Upper lobe of left lung (tissue), 6 donors: ENCODE results near the gene LILRB5. TPM values are rescaled to one million over a fixed set of nuclear protein-coding genes. Genes with fewer than 3 reads are reported as not detected.
"Not testable (repeated sequence)": the region's sequence is repeated elsewhere in the genome, so short reads cannot be mapped to it uniquely, and the experiment has no call there.

Experiments
- ATAC-seq, 2 donors: fragments of 200-7000 bp; cut with Tn5 transposase; one replicate each; pipeline ENCODE4 v1.9.1; 2022; ENCODE audit warnings: mild to moderate bottlenecking in 2 of 2, moderate library complexity in 2 of 2; ENCODE audit not compliant: low FRiP score in 2 of 2
- DNase-seq, 2 donors: peaks; one replicate each; pipeline ENCODE4 v3.0.0-alpha.2; 2019 to 2020
- H3K27ac ChIP-seq, 4 donors: fragments of 200-600 bp; sonication (generic); one replicate each; pipeline ENCODE4 v1.5.1; 2016 to 2019
- H3K27me3 ChIP-seq, 4 donors: fragments of 200-600 bp; sonication (generic); one replicate each; pipeline ENCODE4 v1.5.1; 2017 to 2019
- H3K36me3 ChIP-seq, 4 donors: fragments of 200-600 bp; sonication (generic); one replicate each; pipeline ENCODE4 v1.5.1; 2016 to 2019
- H3K4me1 ChIP-seq, 4 donors: fragments of 200-600 bp; sonication (generic); one replicate each; pipeline ENCODE4 v1.5.1; 2018 to 2019
- H3K4me3 ChIP-seq, 4 donors: fragments of 200-600 bp; sonication (generic); one replicate each; pipeline ENCODE4 v1.5.1; 2017 to 2019; ENCODE audit warnings: mild to moderate bottlenecking in 2 of 4, moderate library complexity in 1 of 4
- H3K9me3 ChIP-seq, 4 donors: fragments of 200-600 bp; sonication (generic); one replicate each; pipeline ENCODE4 v1.5.1; 2018 to 2019
- CTCF ChIP-seq, 6 experiments: fragments of 450-650 bp in 4 of 6; fragments of 200-600 bp in 2 of 6; sonication (generic) in 2 of 6; IDR thresholded peaks; one replicate each; pipeline ENCODE4 v1.5.1; 2016 to 2019; ENCODE audit warnings: antibody characterized with exemption in 6 of 6
- EP300 ChIP-seq, 4 donors: sonication (generic); formaldehyde crosslinking; IDR thresholded peaks; one replicate each; pipeline ENCODE4 v1.5.1; 2017; ENCODE audit warnings: antibody characterized with exemption in 4 of 4, control low read depth in 2 of 4
- POLR2A ChIP-seq, 4 donors: fragments of 450-650 bp; IDR thresholded peaks; one replicate each; pipeline ENCODE4 v1.5.1; 2016 to 2017; ENCODE audit warnings: antibody characterized with exemption in 4 of 4, mild to moderate bottlenecking in 2 of 4
- POLR2AphosphoS5 ChIP-seq, 2 donors: sonication (generic); formaldehyde crosslinking; IDR thresholded peaks; one replicate each; pipeline ENCODE4 v1.5.1; 2017; ENCODE audit warnings: antibody characterized with exemption in 2 of 2
- WGBS, 2 donors: methylation state at CpG; one replicate each; pipeline ENCODE4 v1.1.5; 2017 to 2018; 5-methylcytosine and 5-hydroxymethylcytosine counted together
- total RNA-seq, 6 donors: library from RNA; depleted of rRNA in 4 of 6; stranded (reverse); fragments of >200 nt in 4 of 6; gene quantifications; one replicate each; pipeline versions ENCODE4 v1.1.0 to v1.2.1, GENCODE V29; 2016 to 2021
- donor health status: DM: no; HTN: no; CAD: no; lungs with moderate emphysema.
- donor health status: DM: no; HTN: yes; CAD: no; lungs with severe emphysema.

LILRB5 gene
- total RNA-seq, 6 donors from 2014 or later, result 5.1 to 54.5 (median 10.0) TPM

GRCh38 chr19:54277111-54277615 is 20.1 kb upstream of the LILRB5 start:
- H3K36me3 ChIP-seq, H3K4me3 ChIP-seq, H3K27ac ChIP-seq, H3K27me3 ChIP-seq, H3K9me3 ChIP-seq, DNase-seq, ATAC-seq, H3K4me1 ChIP-seq: not testable (repeated sequence)
- 70 to 77% methylated on average over 3 to 12 of the region's 15 CpGs for WGBS, 2 donors

GRCh38 chr19:54275951-54276350 is 18.9 kb upstream of the LILRB5 start:
- no peak for DNase-seq
- Histone ChIP-seq H3K4me3 (no peak overlapping the region), H3K4me1 (no peaks in the 10 kb centered on the region), H3K9me3 (no peaks in the 10 kb centered on the region), H3K27ac (no peak overlapping the region), H3K36me3 (no peaks in the 10 kb centered on the region), H3K27me3 (no peaks in the 10 kb centered on the region)
- TF ChIP-seq CTCF (IDR thresholded peaks at IDR 0.05) (no peak), EP300 (IDR thresholded peaks at IDR 0.05) (no peak), POLR2AphosphoS5 (IDR thresholded peaks at IDR 0.05) (no peak), POLR2A (IDR thresholded peaks at IDR 0.05) (no peak)
- 46 to 75% methylated on average over 5 to 6 of the region's 9 CpGs for WGBS, 2 donors
- ATAC-seq, result no peak

- not testable (repeated sequence) for DNase-seq, H3K9me3 ChIP-seq, ATAC-seq, H3K4me1 ChIP-seq, H3K27me3 ChIP-seq, H3K36me3 ChIP-seq, H3K4me3 ChIP-seq, H3K27ac ChIP-seq
- WGBS, 2 donors, result 40 to 61% methylated on average over 5 to 7 of the region's 9 CpGs
These were observed 17.4 kb upstream of the LILRB5 start for GRCh38 chr19:54274516-54274915.

GRCh38 chr19:54273821-54274220 is 16.7 kb upstream of the LILRB5 start:
- Histone ChIP-seq H3K9me3 (no peaks in the 10 kb centered on the region), H3K27me3 (no peaks in the 10 kb centered on the region), H3K36me3 (no peaks in the 10 kb centered on the region), H3K27ac (no peak overlapping the region), H3K4me1 (no peaks in the 10 kb centered on the region), H3K4me3 (no peak overlapping the region)
- DNase-seq, result no peak
- no peak for ATAC-seq
- WGBS, 2 donors, result 59 to 62% methylated on average over 3 of the region's 3 CpGs
- TF ChIP-seq CTCF (IDR thresholded peaks at IDR 0.05), result no peak

- ATAC-seq, result peak; percentile 36 to 53
- not testable (repeated sequence) for H3K4me3 ChIP-seq, H3K27me3 ChIP-seq, H3K9me3 ChIP-seq, H3K4me1 ChIP-seq, H3K36me3 ChIP-seq, DNase-seq
- WGBS, 2 donors, result 57 to 68% methylated on average over 5 of the region's 5 CpGs
- peak overlapping the region in 3 of 4 donors; percentile 21 to 56 (median 49) for H3K27ac ChIP-seq
These were observed 15.1 kb upstream of the LILRB5 start for GRCh38 chr19:54272181-54272580.

- H3K4me3 ChIP-seq, DNase-seq, H3K27me3 ChIP-seq, H3K36me3 ChIP-seq, H3K9me3 ChIP-seq, H3K4me1 ChIP-seq: not testable (repeated sequence)
- peak; percentile 19 to 74 for ATAC-seq
- WGBS, 2 donors, result 59 to 62% methylated on average over 4 of the region's 4 CpGs
- H3K27ac ChIP-seq, result peak overlapping the region in 3 of 4 donors; percentile 48 to 56 (median 56)
These were observed 14.5 kb upstream of the LILRB5 start for GRCh38 chr19:54271587-54271986.

- DNase-seq, result peak in 1 of 2 donors; percentile 69
These were observed 14.0 kb upstream of the LILRB5 start for GRCh38 chr19:54271106-54271505.

More at GRCh38 chr19:54271106-54271505, 14.0 kb upstream of the LILRB5 start:
- TF ChIP-seq POLR2AphosphoS5 (IDR thresholded peaks at IDR 0.05) (peak in 1 of 2 donors; percentile 39), POLR2A (IDR thresholded peaks at IDR 0.05) (peak in 1 of 4 donors; percentile 54), EP300 (IDR thresholded peaks at IDR 0.05) (no peak)
- H3K4me3 ChIP-seq, result no peak overlapping the region
- H3K9me3 ChIP-seq, result no peaks in the 10 kb centered on the region
- H3K36me3 ChIP-seq, result no peaks in the 10 kb centered on the region
- peak overlapping the region in 2 of 4 donors; percentile 48 to 56 for H3K27ac ChIP-seq
- H3K4me1 ChIP-seq, result no peaks in the 10 kb centered on the region
- WGBS, 2 donors, result 68 to 73% methylated on average over 5 to 8 of the region's 8 CpGs
- no peaks in the 10 kb centered on the region for H3K27me3 ChIP-seq
- peak; percentile 51 to 88 for ATAC-seq
